Endothelial cell of umbilical vein (primary cell): Measurements from ENCODE around the gene TROAP. TPM values are rescaled to one million over a fixed set of nuclear protein-coding genes. Genes with fewer than 3 reads are reported as not detected.

Experiments
- BruUV-seq: library from RNA; stranded (reverse); fragments of 400-500 nt; replicated peaks from 2 replicates; lab custom pipeline; 2021; lab: Mats Ljungman, UMichigan
- CTCF ChIA-PET: fragments of 300-600, 350-600 bp; sonication (Branson Sonifier 250); formaldehyde crosslinking; loops from one replicate; lab custom pipeline; 2021; ENCODE audit warnings: antibody characterized with exemption, inconsistent platforms; lab: Charles Lee
- POLR2A ChIA-PET: fragments of 300-600, 350-600 bp; sonication (Branson Sonifier 250); formaldehyde crosslinking; loops from one replicate; lab custom pipeline; 2021; ENCODE audit warnings: antibody characterized with exemption, inconsistent platforms; lab: Charles Lee
- DNase-seq: peaks from one replicate; pipeline ENCODE4 v3.0.0-alpha.2; 2011; ENCODE audit warnings: low read depth, low spot score
- FAIRE-seq: peaks from 2 replicates; lab custom pipeline; 2011; peaks lifted over from hg19 to GRCh38; lab: Jason Lieb, UNC
- H2AFZ ChIP-seq: 2 replicates; pipeline ENCODE4 v1.6.0; 2012; ENCODE audit warnings: low read depth, low read length, control low read depth, inconsistent platforms
- H3K27ac ChIP-seq: 2 replicates; pipeline ENCODE4 v1.5.1; 2011; ENCODE audit warnings: low read depth, mild to moderate bottlenecking, control low read depth, low read length, moderate library complexity; ENCODE audit not compliant: insufficient read depth
- H3K27me3 ChIP-seq, 2 experiments: 2 replicates each; pipeline versions ENCODE4 v1.6.0 to v1.6.1; 2011; ENCODE audit warnings: low read length in 2 of 2, mixed read lengths in 1 of 2; ENCODE audit not compliant: control insufficient read depth in 2 of 2, insufficient read depth in 2 of 2
- H3K36me3 ChIP-seq, 2 experiments: 2 replicates in 1 of 2; 3 replicates in 1 of 2; pipeline ENCODE4 v1.5.1; 2011; ENCODE audit warnings: low read length in 2 of 2, mild to moderate bottlenecking in 1 of 2, moderate library complexity in 1 of 2; ENCODE audit not compliant: control insufficient read depth in 2 of 2, insufficient read depth in 2 of 2; ENCODE audit errors: extremely low read depth in 1 of 2
- H3K4me1 ChIP-seq: 3 replicates; pipeline ENCODE4 v1.5.1; 2011; ENCODE audit warnings: mild to moderate bottlenecking, low read length; ENCODE audit not compliant: control insufficient read depth, insufficient read depth; ENCODE audit errors: extremely low read depth
- H3K4me2 ChIP-seq: 2 replicates; pipeline ENCODE4 v1.6.1; 2011; ENCODE audit warnings: low read length, control low read depth, mixed read lengths; ENCODE audit not compliant: insufficient read depth
- H3K4me3 ChIP-seq, 3 experiments: fragments of 200-600 bp in 1 of 3; sonication (generic), shearing (Covaris generic) in 1 of 3; replicated peaks in 1 of 3; 2 replicates each; pipeline ENCODE4 v1.5.1; 2011 to 2016; ENCODE audit warnings: control low read depth in 3 of 3, low read length in 3 of 3, mild to moderate bottlenecking in 2 of 3, inconsistent platforms in 1 of 3, low read depth in 1 of 3, moderate library complexity in 1 of 3; ENCODE audit not compliant: insufficient read depth in 1 of 3
- H3K79me2 ChIP-seq: 2 replicates; pipeline ENCODE4 v1.6.0; 2012; ENCODE audit warnings: low read length, inconsistent platforms; ENCODE audit not compliant: control insufficient read depth, insufficient read depth
- H3K9ac ChIP-seq: replicated peaks from 2 replicates; pipeline ENCODE3; 2011; ENCODE audit warnings: low read length, control low read depth; ENCODE audit not compliant: insufficient read depth; ENCODE audit errors: extremely low read depth
- H3K9me1 ChIP-seq: replicated peaks from 3 replicates; pipeline ENCODE4 v1.6.0; 2011; ENCODE audit warnings: mild to moderate bottlenecking, low read length; ENCODE audit not compliant: control insufficient read depth, insufficient read depth; ENCODE audit errors: extremely low read depth
- H3K9me3 ChIP-seq: replicated peaks from 2 replicates; pipeline ENCODE4 v1.5.1; 2012; ENCODE audit warnings: low read length, inconsistent platforms; ENCODE audit not compliant: control insufficient read depth, insufficient read depth
- H4K20me1 ChIP-seq: replicated peaks from 2 replicates; pipeline ENCODE3; 2011; ENCODE audit warnings: mild to moderate bottlenecking, low read length; ENCODE audit not compliant: control insufficient read depth, insufficient read depth; ENCODE audit errors: extremely low read depth
- CTCF ChIP-seq, 2 donors: IDR thresholded peaks; 1 replicate in 1 of 2; 2 replicates in 1 of 2; pipeline ENCODE4 v1.5.1; 2011; ENCODE audit warnings: low read length in 2 of 2, mild to moderate bottlenecking in 2 of 2, moderate library complexity in 2 of 2, control low read depth in 1 of 2, inconsistent platforms in 1 of 2, low read depth in 1 of 2; ENCODE audit not compliant: insufficient read depth in 1 of 2; ENCODE audit errors: extremely low read depth in 1 of 2
- EZH2 ChIP-seq: IDR thresholded peaks from 2 replicates; pipeline ENCODE4 v1.6.1; 2012; ENCODE audit warnings: borderline replicate concordance, low read depth, mild to moderate bottlenecking, moderate library complexity, low read length, inconsistent platforms; ENCODE audit not compliant: severe bottlenecking
- GATA2 ChIP-seq: IDR thresholded peaks from 2 replicates; pipeline ENCODE4 v1.7.0; 2011; ENCODE audit warnings: low read depth, mild to moderate bottlenecking, moderate library complexity, mixed read lengths, low read length; ENCODE audit not compliant: insufficient read length, insufficient read depth
- JUN ChIP-seq: IDR thresholded peaks from 2 replicates; pipeline ENCODE4 v1.6.1; 2011; ENCODE audit warnings: borderline replicate concordance, low read depth; ENCODE audit not compliant: insufficient read length, insufficient read depth
- MAX ChIP-seq: IDR thresholded peaks from 2 replicates; pipeline ENCODE4 v1.6.1; 2011; ENCODE audit not compliant: insufficient read depth, insufficient read length
- MYC ChIP-seq: IDR thresholded peaks from one replicate; pipeline ENCODE4 v1.6.1; 2011; ENCODE audit warnings: mild to moderate bottlenecking, low read depth, low read length
- dilution Hi-C: fragments of 300-500 bp; cut with MboI; formaldehyde crosslinking; loops from one replicate; pipeline ENCODE4 v1.15.0; 2019; ENCODE audit warnings: low sequenced_read_pairs; ENCODE audit not compliant: extremely low pct_ligation_motif_present
- intact Hi-C: fragments of 100-400 bp; cut with micrococcal nuclease; formaldehyde crosslinking; loops from one replicate; pipeline ENCODE4 v1.10.0; 2022
- polyA plus RNA-seq, 4 experiments: library from polyadenylated mRNA; depleted of rRNA in 3 of 4; stranded (reverse) in 3 of 4; unstranded in 1 of 4; fragments of >200 nt; gene quantifications; 2 replicates each; pipeline versions ENCODE4 v1.2.1 to v1.2.3, GENCODE V29; 2011 to 2012; ENCODE audit warnings: missing spikeins in 1 of 4
- total RNA-seq: library from RNA; stranded (reverse); gene quantifications from 2 replicates; pipeline ENCODE4 v1.2.3, GENCODE V29; 2021

The TROAP gene
- total and polyA plus RNA-seq, 2 donors (not counting 3 experiments of a cell fraction or from before 2014, with no cell fraction given): 31.7 to 68.6 TPM

GRCh38 chr12:49342914-49343731, 20.1 kb downstream of the TROAP start:
- Histone ChIP-seq H2AFZ (peak overlapping the region; percentile 50), H3K9me1 (no peaks in the 10 kb centered on the region), H3K36me3 (no peaks in the 10 kb centered on the region), H3K4me2 (peak overlapping the region; percentile 59), H3K4me3 (peak overlapping the region in 2 of 3 experiments; percentile 5 to 24), H3K27ac (no peak overlapping the region), H4K20me1 (no peaks in the 10 kb centered on the region), H3K4me1 (peaks cover 38% of the 10 kb centered on the region), H3K9me3 (no peaks in the 10 kb centered on the region), H3K9ac (no peak overlapping the region), H3K79me2 (no peaks in the 10 kb centered on the region), H3K27me3 (peaks cover 46 to 67% of the 10 kb centered on the region in 2 experiments)
- ChIA-PET CTCF (interaction anchor here (0.6 to 3.8 kb wide), 30 partner anchors 8 to 282 kb away, joined by 3 to 105 read pairs (median 7); partner anchors contain the start of genes PRPH, SPATS2 and TROAP), POLR2A (interaction anchor here (1.9 kb wide), 1 partner anchor 20 kb away, joined by 7 read pairs; the partner anchor contains the start of gene TROAP)
- no peak for DNase-seq
- no peak for FAIRE-seq
- intact Hi-C loops: loop anchor here (1.0 to 10.0 kb wide), 3 partner anchors 20 to 402 kb away; partner anchors contain the start of genes TMBIM6 and TROAP
- TF ChIP-seq EZH2 (peak; percentile 14), MAX (no peak)
- dilution Hi-C loops: no loop called here
- no TSS peak for BruUV-seq

GRCh38 chr12:49344486-49345050, 21.5 kb downstream of the TROAP start:
- peaks cover 40% of the 10 kb centered on the region for H3K4me1 ChIP-seq
- dilution Hi-C loops: no loop called here
- BruUV-seq: no TSS peak
- DNase-seq: no peak
- peaks cover 43 to 63% of the 10 kb centered on the region in 2 experiments for H3K27me3 ChIP-seq
- H4K20me1 ChIP-seq: no peaks in the 10 kb centered on the region
- no peak for FAIRE-seq
- no peaks in the 10 kb centered on the region for H3K9me3 ChIP-seq
- H3K27ac ChIP-seq: no peak overlapping the region
- intact Hi-C loops: loop anchor here (10.0 kb wide), 1 partner anchor 400 kb away; the partner anchor contains the start of gene TMBIM6
- no peaks in the 10 kb centered on the region for H3K79me2 ChIP-seq
- H3K4me2 ChIP-seq: no peak overlapping the region
- no peaks in the 10 kb centered on the region for H3K36me3 ChIP-seq
- TF ChIP-seq MYC (no peak), MAX (no peak), CTCF (IDR thresholded peaks at IDR 0.05; ENCODE audit: extremely low read depth in 1 of 2, insufficient read depth in 1 of 2, low read depth in 1 of 2, low read length in 2 of 2) (no peak), JUN (no peak), GATA2 (no peak)
- H2AFZ ChIP-seq: no peak overlapping the region
- POLR2A ChIA-PET: interaction anchor here (0.6 kb wide), 1 partner anchor 53 kb away, joined by 6 read pairs; no protein-coding TSS in a partner anchor
- H3K4me3 ChIP-seq: no peak overlapping the region
- H3K9ac ChIP-seq: no peak overlapping the region
- H3K9me1 ChIP-seq: no peaks in the 10 kb centered on the region
- CTCF ChIA-PET: interaction anchor here (0.7 to 3.8 kb wide), 3 partner anchors 13 to 110 kb away, joined by 3 to 36 read pairs (median 3); no protein-coding TSS in a partner anchor
